LNCaP clone FGC (cell line): ENCODE measurements around the gene GNA12.
"Not testable (repeated sequence)": the region's sequence is repeated elsewhere in the genome, so short reads cannot be mapped to it uniquely, and the experiment has no call there.

Experiments
- DNase-seq: peaks from one replicate; pipeline ENCODE4 v3.0.0-alpha.2; 2011; ENCODE audit warnings: low read depth
- H3K4me3 ChIP-seq: 2 replicates; pipeline ENCODE4 v1.5.1; 2011; ENCODE audit warnings: mild to moderate bottlenecking, low read depth, low read length, control low read depth
- CTCF ChIP-seq: IDR thresholded peaks from 2 replicates; pipeline ENCODE4 v1.5.1; 2012; ENCODE audit warnings: mild to moderate bottlenecking; ENCODE audit not compliant: control insufficient read depth, insufficient read depth; ENCODE audit errors: extremely low read depth

The GNA12 gene

GRCh38 chr7:2729031-2729892, 114.8 kb downstream of the GNA12 start:
- no peak overlapping the region for H3K4me3 ChIP-seq
- no peak for TF ChIP-seq CTCF
- DNase-seq, result no peak

DNA sequence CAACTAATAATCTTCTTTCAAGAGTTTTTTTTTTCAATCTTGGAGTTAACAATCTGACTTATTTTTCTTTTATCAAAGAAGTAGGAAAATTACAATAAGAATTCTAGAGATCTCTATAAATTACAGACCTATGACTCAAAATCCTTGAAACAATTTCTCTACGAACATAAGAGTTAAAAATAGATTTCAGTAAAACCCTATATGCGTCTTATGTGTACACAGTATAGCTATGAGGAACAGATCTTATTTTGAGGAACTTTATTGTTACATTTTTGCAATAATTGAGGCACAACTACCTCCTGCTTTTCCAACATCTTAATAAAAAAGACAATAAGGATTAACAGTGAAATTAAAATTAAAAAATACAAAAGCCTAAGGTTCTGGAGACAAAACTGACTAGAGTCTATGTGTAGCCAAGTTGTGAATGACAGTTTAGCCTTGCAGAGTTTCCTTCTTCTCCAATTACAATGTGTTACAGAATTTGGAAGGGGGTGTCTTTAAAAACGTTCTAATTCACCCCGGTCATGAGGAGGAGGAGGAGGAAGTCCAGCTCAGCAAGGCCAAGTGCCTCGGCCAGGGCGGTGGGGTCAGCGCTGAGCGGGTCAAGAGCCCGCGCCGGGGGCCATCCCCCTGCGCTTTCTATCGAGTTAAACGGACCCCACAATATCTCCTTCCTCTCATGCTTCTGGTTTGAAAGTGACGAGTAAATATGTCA, 115.6 kb downstream of the GNA12 start:
- DNase-seq, result no peak
- no peak for TF ChIP-seq CTCF
- H3K4me3 ChIP-seq, result no peak overlapping the region

DNA sequence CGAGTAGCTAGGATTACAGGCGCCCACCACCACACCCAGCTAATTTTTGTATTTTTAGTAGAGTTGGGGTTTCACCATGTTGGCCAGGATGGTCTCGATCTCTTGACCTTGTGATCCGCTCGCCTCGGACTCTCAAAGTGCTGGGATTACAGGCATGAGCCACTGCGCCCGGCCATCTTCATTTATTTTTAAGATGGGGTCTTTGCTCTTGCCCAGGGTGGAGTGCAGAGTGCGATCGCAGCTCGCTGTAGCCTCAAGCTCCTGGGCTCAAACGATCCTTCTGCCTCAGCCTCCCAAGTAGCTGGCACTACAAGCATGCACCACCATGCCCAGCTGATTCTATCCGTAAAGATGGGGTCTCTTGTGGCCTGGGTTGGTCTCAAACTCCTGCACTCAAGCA, 116.9 kb downstream of the GNA12 start:
- not testable (repeated sequence) for DNase-seq, H3K4me3 ChIP-seq

GRCh38 chr7:2726316-2727018, 117.6 kb downstream of the GNA12 start:
- no peak overlapping the region for H3K4me3 ChIP-seq
- no peak for TF ChIP-seq CTCF
- no peak for DNase-seq

DNA sequence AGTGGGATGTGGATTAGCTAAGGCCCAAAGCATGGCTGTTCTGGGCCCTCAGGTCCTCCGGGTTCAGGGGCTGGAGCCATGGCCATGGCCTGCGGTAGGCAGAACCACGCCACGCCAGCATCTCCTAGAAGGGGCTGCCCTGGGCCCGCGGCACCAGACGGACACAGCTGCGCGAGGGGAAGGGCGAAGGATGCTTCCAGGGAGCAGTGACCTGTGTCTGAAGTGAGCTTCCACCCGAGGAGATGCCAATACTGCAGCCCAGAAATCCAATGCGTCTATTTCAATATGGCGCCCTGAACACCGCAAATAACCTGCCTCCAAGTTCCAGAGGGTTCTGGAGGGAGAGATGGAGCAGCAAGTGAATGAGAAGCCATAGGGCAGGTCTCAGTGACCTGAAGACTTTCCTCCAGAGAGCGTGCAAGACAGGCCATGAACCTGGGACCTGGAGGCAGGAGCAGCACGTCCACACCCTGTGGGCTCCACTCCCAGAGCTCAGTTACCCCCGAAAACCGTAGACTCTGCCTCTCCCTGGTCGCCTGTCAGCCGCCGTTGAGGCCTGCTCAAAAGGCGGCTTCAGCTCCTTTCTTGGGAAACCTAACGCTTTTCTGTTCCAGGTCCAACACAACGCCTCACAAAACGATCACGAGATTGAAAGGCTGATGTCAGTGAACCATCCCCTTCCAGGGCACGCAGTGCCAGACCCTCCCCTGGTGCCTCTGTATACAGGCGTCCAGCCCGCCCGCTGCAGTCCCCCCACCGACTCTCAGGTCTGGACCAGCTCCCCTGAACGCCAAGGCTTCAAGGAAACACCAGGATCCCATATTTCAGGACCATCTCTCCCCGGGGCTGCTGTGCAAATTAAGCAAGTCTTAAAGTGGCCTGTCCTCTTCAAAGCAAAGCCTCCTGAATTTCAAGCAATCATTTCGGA, 118.7 kb downstream of the GNA12 start:
- H3K4me3 ChIP-seq, result no peak overlapping the region
- no peak for TF ChIP-seq CTCF
- DNase-seq, result no peak

DNA sequence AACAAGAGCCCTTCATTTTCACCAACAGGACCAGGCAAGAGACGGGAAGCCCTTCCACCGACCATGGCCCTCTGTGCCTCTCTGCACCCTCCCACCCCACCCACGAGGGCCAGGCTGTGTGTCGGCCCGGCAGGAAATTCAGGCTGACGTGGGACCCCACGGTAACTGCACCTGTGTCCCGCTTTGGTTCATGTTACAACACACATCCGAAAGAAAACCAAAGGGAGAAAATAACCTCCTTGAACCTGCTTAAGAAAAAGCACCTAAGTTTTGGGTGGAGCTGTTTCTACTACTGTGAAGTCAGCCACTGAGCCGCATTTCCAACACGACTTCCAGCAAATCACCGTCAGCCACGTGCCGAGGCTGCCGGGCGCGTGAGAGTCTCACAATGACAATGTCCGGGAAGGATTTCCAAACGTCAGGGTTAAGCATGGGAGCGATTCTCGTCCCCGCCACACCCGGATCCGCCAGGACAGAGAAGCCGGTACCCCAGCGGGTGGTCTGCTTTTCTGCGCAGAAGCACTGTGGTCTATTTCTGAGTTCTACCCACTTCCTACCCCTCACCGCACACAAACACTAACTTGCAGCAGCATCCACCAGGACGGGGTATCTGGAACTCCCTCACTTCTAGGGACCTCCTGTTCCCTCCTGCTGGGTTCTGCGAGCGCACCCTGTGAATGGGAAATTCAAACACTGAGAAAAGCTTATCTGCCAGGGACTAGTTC, 119.5 kb downstream of the GNA12 start:
- TF ChIP-seq CTCF, result no peak
- no peak for DNase-seq
- H3K4me3 ChIP-seq, result no peak overlapping the region

DNA sequence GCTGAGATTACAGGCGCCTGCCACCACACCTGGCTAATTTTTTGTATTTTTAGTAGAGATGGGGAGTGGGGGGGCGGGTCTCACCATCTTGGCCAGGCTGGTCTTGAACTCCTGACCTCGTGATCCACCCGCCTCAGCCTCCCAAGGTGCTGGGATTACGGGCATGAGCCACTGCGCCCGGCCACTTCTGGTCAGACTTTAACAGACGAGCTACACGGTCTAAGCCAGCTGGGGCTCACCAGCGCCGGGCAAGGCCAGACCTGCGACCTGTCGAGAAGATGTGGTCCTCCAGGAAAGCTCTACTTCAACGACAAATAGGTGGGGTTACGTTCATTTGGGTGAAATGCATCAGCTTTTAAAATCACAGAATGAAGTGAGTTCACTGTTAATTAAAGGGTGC, 120.1 kb downstream of the GNA12 start:
- DNase-seq, H3K4me3 ChIP-seq: not testable (repeated sequence)
